HepG2 (cell line): ENCODE results near the gene ATP6V0D1. TPM values are rescaled to one million over a fixed set of nuclear protein-coding genes. Genes with fewer than 3 reads are reported as not detected.

ENCODE experiments used
- CC2D1A ChIP-seq: sonication (generic); formaldehyde crosslinking; IDR thresholded peaks from 2 replicates; pipeline ENCODE4 v1.8.1; 2023; ENCODE audit warnings: mild to moderate bottlenecking, missing genetic modification reagents
- FOSL1 ChIP-seq: sonication (generic); formaldehyde crosslinking; IDR thresholded peaks from 2 replicates; pipeline ENCODE4 v1.9.0; 2021; ENCODE audit warnings: missing genetic modification reagents, borderline replicate concordance
- GMEB1 ChIP-seq: sonication (generic); formaldehyde crosslinking; IDR thresholded peaks from 2 replicates; pipeline ENCODE4 v1.5.1; 2020; ENCODE audit warnings: missing genetic modification reagents, mild to moderate bottlenecking, borderline replicate concordance
- JDP2 ChIP-seq: sonication (generic); formaldehyde crosslinking; IDR thresholded peaks from 2 replicates; pipeline ENCODE4 v1.8.1; 2022; ENCODE audit warnings: missing genetic modification reagents, borderline replicate concordance
- MED8 ChIP-seq: sonication (generic); formaldehyde crosslinking; IDR thresholded peaks from 2 replicates; pipeline ENCODE4 v1.8.1; 2023; ENCODE audit warnings: mild to moderate bottlenecking, missing genetic modification reagents; ENCODE audit not compliant: insufficient replicate concordance
- MLX ChIP-seq: IDR thresholded peaks from 2 replicates; pipeline ENCODE4 v1.6.1; 2016
- MXI1 ChIP-seq: IDR thresholded peaks from 3 replicates; pipeline ENCODE4 v1.6.1; 2012; ENCODE audit warnings: low read depth, low read length, inconsistent platforms, borderline replicate concordance
- SALL2 ChIP-seq: sonication (generic); formaldehyde crosslinking; IDR thresholded peaks from 2 replicates; pipeline ENCODE4 v1.8.1; 2023; ENCODE audit warnings: mild to moderate bottlenecking, missing genetic modification reagents, inconsistent platforms
- ZFP36L2 ChIP-seq: sonication (generic); formaldehyde crosslinking; IDR thresholded peaks from 2 replicates; pipeline ENCODE4 v1.4.0; 2020; ENCODE audit warnings: missing genetic modification reagents
- polyA plus RNA-seq, 8 experiments: library from polyadenylated mRNA; depleted of rRNA in 3 of 8; stranded (reverse) in 7 of 8; unstranded in 1 of 8; fragments of >200 nt; fragmentation: Illumina TruSeq in 4 of 8; extraction: Trizol in 4 of 8; gene quantifications; 2 replicates each; pipeline versions ENCODE4 v1.2.1 to v1.2.3, GENCODE V29; 2011 to 2016; ENCODE audit warnings: low read depth in 4 of 8, missing spikeins in 1 of 8, mixed read lengths in 1 of 8; ENCODE audit not compliant: insufficient read depth in 1 of 8
- total RNA-seq, 5 experiments: library from RNA; depleted of rRNA; stranded (reverse); fragments of >200 nt; fragmentation: Illumina TruSeq; extraction: Trizol; gene quantifications; 2 replicates each; pipeline ENCODE4 v1.2.3, GENCODE V29; 2016; ENCODE audit warnings: low read depth in 1 of 5

ATP6V0D1 gene
- total and polyA plus RNA-seq, 2 of the 13 experiments (the other 11 are each of a cell fraction or from before 2014, with no cell fraction given): 51.1 to 61.3 TPM

- TF ChIP-seq MXI1: peak; percentile 66; the same call in 1 of the 3 replicates
- TF ChIP-seq GMEB1 (CRISPR knock-in tag): no peak
- 0 out of 2 replicates have a peak, but pooled peaks have one; percentile 17 for TF ChIP-seq FOSL1 (CRISPR knock-in tag)
- no peak for TF ChIP-seq CC2D1A (CRISPR knock-in tag)
- no peak for TF ChIP-seq ZFP36L2 (CRISPR knock-in tag)
- TF ChIP-seq SALL2 (CRISPR knock-in tag): peak; percentile 88
- TF ChIP-seq MLX (CRISPR knock-in tag): no peak
- TF ChIP-seq MED8 (CRISPR knock-in tag): no peak
- no peak for TF ChIP-seq JDP2 (CRISPR knock-in tag)
These were observed 48.1 kb upstream of the ATP6V0D1 start (continued) for GRCh38 chr16:67528870-67529581.
